ENCODE measurements around the gene NOX4. TPM values are rescaled to one million over a fixed set of nuclear protein-coding genes. Genes with fewer than 3 reads are reported as not detected.
A peak's percentile ranks its signal among the peaks of the same experiment; 100 is the strongest.
"Not testable (repeated sequence)": the region's sequence is repeated elsewhere in the genome, so short reads cannot be mapped to it uniquely, and the experiment has no call there.

Gene NOX4
- total and polyA plus RNA-seq, 7 experiments from 2014 or later = not detected

- H3K27ac ChIP-seq (ENCODE audit: low read depth, low read length); H3K9me3 ChIP-seq (ENCODE audit: control insufficient read depth in 2 of 3, low read length in 3 of 3); H3K4me3 ChIP-seq (ENCODE audit: low read length); H3K27ac Mint-ChIP-seq; intact Hi-C loops (cut with micrococcal nuclease); H3K4me1 Mint-ChIP-seq; ATAC-seq; H3K36me3 ChIP-seq (ENCODE audit: control insufficient read depth in 2 of 3, insufficient read depth in 3 of 3, low read length in 3 of 3); CTCF ChIA-PET; POLR2A ChIA-PET; H3K27me3 ChIP-seq (ENCODE audit: control insufficient read depth in 2 of 2, insufficient read depth in 2 of 2, low read length in 2 of 2); H3K27me3 Mint-ChIP-seq; H3K36me3 Mint-ChIP-seq; H3K4me1 ChIP-seq (ENCODE audit: control insufficient read depth in 2 of 2, insufficient read depth in 2 of 2, low read length in 2 of 2); H3K4me3 Mint-ChIP-seq; H3K9me3 Mint-ChIP-seq; DNase-seq: not testable (repeated sequence)
Measured at GRCh38 chr11:89432182-89432581, 59.0 kb downstream of the NOX4 start.

DNA sequence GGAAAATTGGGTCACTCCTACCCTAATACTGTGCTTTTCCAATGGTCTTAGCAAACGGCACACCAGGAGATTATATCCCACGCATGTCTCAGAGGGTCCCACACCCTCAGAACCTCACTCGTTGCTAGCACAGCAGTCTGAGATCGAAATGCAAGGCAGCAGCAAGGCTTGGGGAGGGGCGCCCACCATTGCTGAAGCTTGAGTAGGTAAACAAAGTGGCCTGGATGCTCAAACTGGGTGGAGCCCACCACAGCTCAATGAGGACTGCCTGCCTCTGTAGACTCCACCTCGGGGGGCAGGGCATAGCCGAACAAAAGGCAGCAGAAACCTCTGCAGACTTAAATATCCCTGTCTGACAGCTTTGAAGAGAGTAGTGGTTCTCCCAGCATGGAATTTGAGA, 64.7 kb downstream of the NOX4 start:
- peak overlapping the region in 1 of 9 donors; percentile 62 for H3K27ac Mint-ChIP-seq
- H3K4me1 Mint-ChIP-seq; ATAC-seq; H3K27me3 ChIP-seq (ENCODE audit: control insufficient read depth in 2 of 2, insufficient read depth in 2 of 2, low read length in 2 of 2); POLR2A ChIA-PET; H3K9me3 ChIP-seq (ENCODE audit: control insufficient read depth in 2 of 3, low read length in 3 of 3); intact Hi-C loops (cut with micrococcal nuclease); H3K4me3 ChIP-seq (ENCODE audit: low read length); DNase-seq; H3K4me1 ChIP-seq (ENCODE audit: control insufficient read depth in 2 of 2, insufficient read depth in 2 of 2, low read length in 2 of 2); H3K27ac ChIP-seq (ENCODE audit: low read depth, low read length); H3K4me3 Mint-ChIP-seq; H3K36me3 ChIP-seq (ENCODE audit: control insufficient read depth in 2 of 3, insufficient read depth in 3 of 3, low read length in 3 of 3); H3K9me3 Mint-ChIP-seq; CTCF ChIA-PET; H3K27me3 Mint-ChIP-seq; H3K36me3 Mint-ChIP-seq: not testable (repeated sequence)

- Histone ChIP-seq H3K4me3 (ENCODE audit: low read length) (no peak overlapping the region), H3K9me3 (ENCODE audit: control insufficient read depth in 2 of 3, low read length in 3 of 3) (no peaks in the 10 kb centered on the region), H3K27ac (ENCODE audit: low read depth, low read length) (no peak overlapping the region), H3K27me3 (ENCODE audit: control insufficient read depth in 2 of 2, insufficient read depth in 2 of 2, low read length in 2 of 2) (no peaks in the 10 kb centered on the region), H3K4me1 (ENCODE audit: control insufficient read depth in 2 of 2, insufficient read depth in 2 of 2, low read length in 2 of 2) (no peaks in the 10 kb centered on the region), H3K36me3 (ENCODE audit: control insufficient read depth in 2 of 3, insufficient read depth in 3 of 3, low read length in 3 of 3) (no peaks in the 10 kb centered on the region)
- no peaks in the 10 kb centered on the region for H3K9me3 Mint-ChIP-seq
- no peak for ATAC-seq
- no peaks in the 10 kb centered on the region for H3K27me3 Mint-ChIP-seq
- intact Hi-C loops (cut with micrococcal nuclease) = no loop called here
- POLR2A ChIA-PET = no interaction called here
- H3K4me3 Mint-ChIP-seq = no peak overlapping the region
- no peak overlapping the region for H3K27ac Mint-ChIP-seq
- H3K4me1 Mint-ChIP-seq = no peaks in the 10 kb centered on the region
- H3K36me3 Mint-ChIP-seq = no peaks in the 10 kb centered on the region
- DNase-seq = no peak
- CTCF ChIA-PET = no interaction called here
Measured at GRCh38 chr11:89421718-89422117, 69.5 kb downstream of the NOX4 start.

DNA sequence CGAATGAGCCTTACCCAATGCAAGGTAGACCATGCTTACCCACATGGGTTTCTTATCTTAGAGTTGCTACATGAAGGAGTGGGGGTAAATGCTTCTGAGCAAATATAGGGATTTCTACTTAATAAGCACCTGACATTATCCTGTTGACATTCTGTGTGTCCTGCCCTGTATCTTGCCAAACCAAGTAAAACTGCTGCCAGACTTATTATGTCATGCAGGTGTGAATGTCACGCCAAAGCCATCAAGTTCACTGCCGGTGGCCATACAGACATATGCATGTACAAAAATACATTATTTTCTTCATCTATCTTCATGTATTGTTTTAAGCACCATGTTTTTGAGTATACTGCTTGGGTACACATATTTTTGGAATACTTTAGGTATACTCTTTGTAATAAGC, 70.2 kb downstream of the NOX4 start:
- ChIA-PET CTCF (no interaction called here), POLR2A (no interaction called here)
- Histone ChIP-seq H3K36me3 (ENCODE audit: control insufficient read depth in 2 of 3, insufficient read depth in 3 of 3, low read length in 3 of 3) (no peaks in the 10 kb centered on the region), H3K27me3 (ENCODE audit: control insufficient read depth in 2 of 2, insufficient read depth in 2 of 2, low read length in 2 of 2) (no peaks in the 10 kb centered on the region), H3K4me3 (ENCODE audit: low read length) (no peak overlapping the region), H3K27ac (ENCODE audit: low read depth, low read length) (no peak overlapping the region), H3K9me3 (ENCODE audit: control insufficient read depth in 2 of 3, low read length in 3 of 3) (no peaks in the 10 kb centered on the region), H3K4me1 (ENCODE audit: control insufficient read depth in 2 of 2, insufficient read depth in 2 of 2, low read length in 2 of 2) (no peaks in the 10 kb centered on the region)
- Mint-ChIP-seq H3K9me3 (no peaks in the 10 kb centered on the region), H3K27ac (no peak overlapping the region), H3K36me3 (no peaks in the 10 kb centered on the region), H3K27me3 (no peaks in the 10 kb centered on the region), H3K4me3 (no peak overlapping the region), H3K4me1 (no peaks in the 10 kb centered on the region)
- intact Hi-C loops (cut with micrococcal nuclease) = no loop called here
- DNase-seq = no peak
- no peak for ATAC-seq

- peaks cover 0 to under 1% (median 0%) of the 10 kb centered on the region in 11 donors for H3K9me3 Mint-ChIP-seq
- H3K36me3 Mint-ChIP-seq = no peaks in the 10 kb centered on the region
- no peak for ATAC-seq
- no peaks in the 10 kb centered on the region for H3K27me3 Mint-ChIP-seq
- no peaks in the 10 kb centered on the region for H3K9me3 ChIP-seq (ENCODE audit: control insufficient read depth in 2 of 3, low read length in 3 of 3)
- CTCF ChIA-PET = no interaction called here
- H3K27ac ChIP-seq (ENCODE audit: low read depth, low read length) = no peak overlapping the region
- no peak overlapping the region for H3K4me3 Mint-ChIP-seq
- no peak overlapping the region for H3K27ac Mint-ChIP-seq
- no peaks in the 10 kb centered on the region for H3K36me3 ChIP-seq (ENCODE audit: control insufficient read depth in 2 of 3, insufficient read depth in 3 of 3, low read length in 3 of 3)
- no peaks in the 10 kb centered on the region for H3K27me3 ChIP-seq (ENCODE audit: control insufficient read depth in 2 of 2, insufficient read depth in 2 of 2, low read length in 2 of 2)
- intact Hi-C loops (cut with micrococcal nuclease) = no loop called here
- no peaks in the 10 kb centered on the region for H3K4me1 ChIP-seq (ENCODE audit: control insufficient read depth in 2 of 2, insufficient read depth in 2 of 2, low read length in 2 of 2)
- no peaks in the 10 kb centered on the region for H3K4me1 Mint-ChIP-seq
- no peak overlapping the region for H3K4me3 ChIP-seq (ENCODE audit: low read length)
- POLR2A ChIA-PET = no interaction called here
- no peak for DNase-seq
Measured at GRCh38 chr11:89416961-89417360, 74.2 kb downstream of the NOX4 start.

- ATAC-seq, H3K4me3 Mint-ChIP-seq, H3K4me1 Mint-ChIP-seq: not testable (repeated sequence)
Measured at GRCh38 chr11:89411112-89411511, 80.1 kb downstream of the NOX4 start.

GRCh38 chr11:89410666-89411065, 80.5 kb downstream of the NOX4 start:
- H3K27ac ChIP-seq (ENCODE audit: low read depth, low read length); H3K27me3 ChIP-seq (ENCODE audit: control insufficient read depth in 2 of 2, insufficient read depth in 2 of 2, low read length in 2 of 2); CTCF ChIA-PET; DNase-seq; H3K4me3 ChIP-seq (ENCODE audit: low read length); H3K36me3 ChIP-seq (ENCODE audit: control insufficient read depth in 2 of 3, insufficient read depth in 3 of 3, low read length in 3 of 3); H3K27me3 Mint-ChIP-seq; H3K4me1 Mint-ChIP-seq; H3K4me3 Mint-ChIP-seq; ATAC-seq; H3K27ac Mint-ChIP-seq; POLR2A ChIA-PET; H3K9me3 ChIP-seq (ENCODE audit: control insufficient read depth in 2 of 3, low read length in 3 of 3); intact Hi-C loops (cut with micrococcal nuclease); H3K4me1 ChIP-seq (ENCODE audit: control insufficient read depth in 2 of 2, insufficient read depth in 2 of 2, low read length in 2 of 2); H3K36me3 Mint-ChIP-seq: not testable (repeated sequence)
- peaks cover 0 to 10% (median 0%) of the 10 kb centered on the region in 11 donors for H3K9me3 Mint-ChIP-seq

More at GRCh38 chr11:89411112-89411511, 80.1 kb downstream of the NOX4 start:
- H3K27me3 Mint-ChIP-seq; H3K27ac ChIP-seq (ENCODE audit: low read depth, low read length); H3K9me3 ChIP-seq (ENCODE audit: control insufficient read depth in 2 of 3, low read length in 3 of 3); POLR2A ChIA-PET; DNase-seq; H3K4me1 ChIP-seq (ENCODE audit: control insufficient read depth in 2 of 2, insufficient read depth in 2 of 2, low read length in 2 of 2); intact Hi-C loops (cut with micrococcal nuclease); H3K36me3 ChIP-seq (ENCODE audit: control insufficient read depth in 2 of 3, insufficient read depth in 3 of 3, low read length in 3 of 3); H3K27ac Mint-ChIP-seq; H3K4me3 ChIP-seq (ENCODE audit: low read length); H3K27me3 ChIP-seq (ENCODE audit: control insufficient read depth in 2 of 2, insufficient read depth in 2 of 2, low read length in 2 of 2); H3K36me3 Mint-ChIP-seq; CTCF ChIA-PET: not testable (repeated sequence)
- H3K9me3 Mint-ChIP-seq = peaks cover 0 to 10% (median 0%) of the 10 kb centered on the region in 11 donors

All from naive thymus-derived CD4-positive, alpha-beta T cell (primary cell).